C4-2B (cell line): ENCODE data around the gene TTC22.
"Not testable (repeated sequence)": the region's sequence is repeated elsewhere in the genome, so short reads cannot be mapped to it uniquely, and the experiment has no call there.

Experiments used
- H3K27ac ChIP-seq: fragments of 450-650 bp; 2 replicates; pipeline ENCODE4 v1.5.1; 2017
- CTCF ChIP-seq: fragments of 450-650 bp; conservative IDR thresholded peaks from 2 replicates; pipeline ENCODE4 v1.5.1; 2017; ENCODE audit warnings: mild to moderate bottlenecking
- ZFX ChIP-seq: fragments of 450-650 bp; IDR thresholded peaks from 2 replicates; pipeline ENCODE4 v1.6.1; 2017

TTC22 gene

GRCh38 chr1:54781023-54781723 lies 19.9 kb downstream of the TTC22 start:
- TF ChIP-seq CTCF (no peak), ZFX (no peak)
- no peak overlapping the region for H3K27ac ChIP-seq

- no peak for TF ChIP-seq CTCF
- no peak for TF ChIP-seq ZFX
Observed at GRCh38 chr1:54777431-54777830, 23.7 kb downstream of the TTC22 start.

GRCh38 chr1:54777011-54777410 lies 24.1 kb downstream of the TTC22 start:
- no peak for TF ChIP-seq CTCF
- no peak overlapping the region for H3K27ac ChIP-seq

More at GRCh38 chr1:54777431-54777830, 23.7 kb downstream of the TTC22 start:
- H3K27ac ChIP-seq: no peak overlapping the region

- not testable (repeated sequence) for H3K27ac ChIP-seq
Observed at GRCh38 chr1:54775828-54776721, 25.0 kb downstream of the TTC22 start.

GRCh38 chr1:54774820-54775498 lies 26.2 kb downstream of the TTC22 start:
- no peak for TF ChIP-seq CTCF
- no peak overlapping the region for H3K27ac ChIP-seq

- TF ChIP-seq ZFX (no peak), CTCF (no peak)
- H3K27ac ChIP-seq: no peak overlapping the region
Observed at GRCh38 chr1:54772951-54773350, 28.2 kb downstream of the TTC22 start.

- no peak overlapping the region for H3K27ac ChIP-seq
- TF ChIP-seq ZFX (no peak), CTCF (no peak; the same call in 1 of the 2 replicates)
Observed at GRCh38 chr1:54768093-54768492, 33.0 kb downstream of the TTC22 start.
